GM19240 (cell line): ENCODE results near the gene ANKRD33B.

Experiments
- DNase-seq: peaks from one replicate; pipeline ENCODE4 v3.0.0; 2011; ENCODE audit warnings: low spot score; ENCODE audit not compliant: insufficient read length

Gene ANKRD33B

GRCh38 chr5:10691826-10692785, 128.2 kb downstream of the ANKRD33B start:
- no peak for DNase-seq

DNA sequence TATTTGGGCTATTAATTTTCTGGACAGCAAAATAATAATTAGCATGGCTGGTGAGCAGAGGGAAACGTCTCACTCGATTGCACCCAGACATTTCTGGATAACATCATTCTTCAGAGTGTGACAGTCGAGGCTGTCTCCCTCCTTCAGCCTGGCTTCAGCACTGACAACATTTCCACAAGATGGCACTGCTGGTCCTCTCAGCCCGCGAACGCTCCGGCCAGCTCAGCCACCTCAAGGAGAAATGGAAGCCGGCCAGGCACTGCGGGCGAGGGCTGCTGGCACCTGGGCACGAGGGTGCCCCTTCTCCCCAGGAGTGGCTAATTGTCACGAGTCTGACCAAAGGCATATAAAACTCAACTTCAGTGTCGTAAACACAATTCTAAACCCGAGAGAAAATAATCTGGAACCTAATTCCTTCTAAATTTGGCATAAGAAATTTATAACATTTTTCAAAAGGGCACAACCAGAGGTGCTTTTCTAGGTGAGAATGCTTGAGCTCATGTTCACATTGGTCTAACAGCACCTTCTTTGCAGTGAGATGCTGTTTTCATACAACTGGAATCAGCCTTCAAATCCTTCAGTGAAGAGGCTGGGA, 131.3 kb downstream of the ANKRD33B start:
- peak; percentile 43 for DNase-seq

- no peak for DNase-seq
These were observed 132.1 kb downstream of the ANKRD33B start for GRCh38 chr5:10695759-10696543.

DNA sequence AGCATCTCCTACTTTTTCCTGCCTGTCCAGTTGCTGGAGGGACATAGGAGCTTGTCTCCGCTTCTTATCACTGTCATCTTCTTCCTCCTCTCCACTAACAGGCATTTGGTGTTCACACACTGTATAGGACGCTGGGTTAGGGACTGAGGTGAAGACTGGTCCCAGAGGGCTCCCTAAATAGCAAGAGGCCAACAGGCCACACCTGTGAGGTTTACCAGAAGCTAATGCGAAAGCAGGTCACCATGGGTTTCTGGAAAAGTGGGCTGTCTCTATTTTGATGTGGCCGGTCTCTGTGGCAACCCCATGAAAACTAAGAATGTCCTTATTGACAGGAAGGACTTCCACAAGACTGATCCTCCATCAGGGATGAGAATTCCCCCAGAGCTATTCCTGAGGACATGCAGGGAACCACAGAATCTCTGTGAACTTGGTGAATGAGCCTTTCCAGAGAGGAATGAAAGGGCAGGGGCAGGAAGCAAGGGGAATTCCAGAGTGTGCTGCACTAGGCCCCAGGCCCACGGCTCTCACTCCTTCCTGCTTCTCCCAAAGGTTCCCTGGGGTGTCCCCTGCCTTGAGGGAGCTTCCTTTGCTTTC, 135.5 kb downstream of the ANKRD33B start:
- no peak for DNase-seq

- DNase-seq, result no peak
These were observed 136.1 kb downstream of the ANKRD33B start for GRCh38 chr5:10699987-10700386.

DNA sequence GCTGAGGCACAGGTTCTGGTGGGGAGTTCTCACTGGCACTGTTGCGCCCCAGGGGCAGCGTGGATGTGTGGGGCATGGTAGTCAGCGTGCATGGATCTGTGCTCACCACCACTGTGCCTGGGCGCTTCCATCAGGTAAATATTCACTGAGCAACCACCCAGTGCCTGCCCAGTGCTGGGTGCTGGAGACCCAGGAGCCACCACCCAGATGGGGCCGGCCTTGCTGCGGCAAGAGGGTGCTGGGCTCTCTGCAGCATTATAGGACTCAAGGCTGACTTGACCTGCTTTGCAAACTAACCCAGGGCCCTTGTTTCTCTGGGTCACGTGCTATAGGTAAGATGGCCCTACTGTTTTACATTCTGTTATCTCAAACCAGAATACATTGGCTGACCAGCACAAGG, 136.6 kb downstream of the ANKRD33B start:
- no peak for DNase-seq

DNA sequence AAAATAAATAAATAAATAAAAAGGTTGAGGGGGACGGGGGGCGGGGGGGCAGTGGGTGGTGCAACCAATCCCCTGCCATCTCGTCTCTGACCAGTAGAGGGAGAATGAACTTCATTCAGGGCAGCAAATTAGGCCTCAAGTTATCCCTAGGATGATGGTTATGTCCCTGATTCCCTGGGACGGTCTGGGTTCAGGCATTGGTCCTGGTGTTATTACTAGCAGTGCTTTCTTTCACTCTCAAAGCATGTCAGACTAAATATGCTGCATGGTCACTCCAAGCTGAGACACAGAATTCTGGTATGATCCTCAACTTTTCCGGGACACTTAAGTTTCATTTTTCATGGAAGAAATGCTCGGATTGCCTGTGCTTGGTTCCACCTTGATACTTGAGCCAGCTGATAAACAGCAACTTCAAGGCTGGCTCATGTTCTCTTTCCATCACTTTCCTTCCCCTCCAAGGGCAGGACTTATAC, 137.7 kb downstream of the ANKRD33B start:
- DNase-seq, result no peak

DNA sequence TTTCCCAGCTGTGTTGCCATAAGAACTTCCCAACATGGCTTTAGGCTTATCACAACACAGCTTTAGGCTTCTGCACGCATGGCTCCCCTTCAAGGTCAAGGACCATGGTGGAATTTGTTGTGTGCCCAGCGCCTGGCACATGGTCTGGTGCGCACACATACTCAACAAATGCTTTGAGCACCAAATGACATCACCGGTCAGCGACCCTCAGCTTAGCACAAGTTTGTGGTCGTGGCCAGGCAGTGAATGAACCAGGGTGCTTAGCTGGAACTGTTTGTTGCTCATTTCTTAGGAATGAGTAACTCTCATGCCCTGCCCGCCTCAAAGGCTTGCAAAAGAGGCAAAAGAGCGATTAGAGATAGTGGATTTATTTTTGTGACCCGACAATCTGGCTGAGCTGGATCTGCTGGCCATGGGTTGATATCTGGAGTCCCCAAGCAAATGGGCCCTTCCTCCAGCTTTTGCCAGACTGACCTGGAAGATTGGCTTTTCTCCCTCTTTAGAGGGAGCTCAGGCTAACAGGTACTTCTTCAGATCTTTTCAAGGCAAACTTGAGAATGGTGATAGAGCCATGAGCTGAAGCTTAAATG, 138.3 kb downstream of the ANKRD33B start:
- no peak for DNase-seq

DNA sequence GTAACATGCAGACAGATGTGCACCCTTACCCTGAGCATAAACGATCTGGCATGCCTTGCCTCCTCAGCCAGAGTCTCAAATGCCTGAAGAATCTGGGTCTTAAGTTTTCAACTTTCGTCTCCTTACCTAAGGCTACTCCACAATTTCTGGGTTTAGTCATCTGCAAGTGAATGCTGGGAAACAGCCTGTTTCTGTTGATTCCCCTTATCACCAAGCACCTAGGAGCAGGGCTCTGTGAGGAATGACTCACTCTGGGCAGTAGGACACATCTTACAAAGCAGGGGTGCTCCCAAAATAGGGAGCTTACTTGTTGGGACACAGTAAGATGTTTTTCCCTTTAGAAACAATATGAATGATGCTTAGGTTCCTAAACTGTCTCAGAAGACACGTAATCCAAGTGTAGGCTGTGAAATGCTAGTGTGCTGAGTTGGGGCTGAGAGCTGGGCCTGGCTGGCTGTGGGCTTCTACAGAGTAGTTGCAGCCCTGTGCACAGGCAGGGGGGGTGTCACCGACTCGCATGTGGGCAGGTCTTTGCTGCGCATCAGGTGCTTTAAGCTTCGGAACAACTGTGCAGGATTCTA, 139.1 kb downstream of the ANKRD33B start:
- no peak for DNase-seq

- DNase-seq, result no peak
These were observed 139.8 kb downstream of the ANKRD33B start for GRCh38 chr5:10703676-10704075.

GRCh38 chr5:10704949-10705621, 141.2 kb downstream of the ANKRD33B start:
- DNase-seq, result no peak

GRCh38 chr5:10705747-10706146, 141.9 kb downstream of the ANKRD33B start:
- DNase-seq, result no peak

GRCh38 chr5:10706326-10706725, 142.5 kb downstream of the ANKRD33B start:
- DNase-seq, result no peak
